ENCODE measurements around the gene CHST15.

GRCh38 chr10:123990889-123991288 is 102.5 kb downstream of the CHST15 start:
- TF ChIP-seq CTCF (IDR thresholded peaks at IDR 0.05): no peak
- no peak for TF ChIP-seq POLR2AphosphoS5 (IDR thresholded peaks at IDR 0.05; ENCODE audit: insufficient read depth in 1 of 2, low read depth in 1 of 2)
- no peak for TF ChIP-seq POLR2A (IDR thresholded peaks at IDR 0.05)

All from vagina (tissue), 2 donors.